GM23338 (cell line): ENCODE data around the gene LTBR. TPM values are rescaled to one million over a fixed set of nuclear protein-coding genes. Genes with fewer than 3 reads are reported as not detected.

ENCODE experiments used
- ATAC-seq: fragments of 200-7000 bp; cut with Tn5 transposase; 3 replicates; pipeline ENCODE4 v1.9.1; 2020
- DNase-seq: peaks from one replicate; pipeline ENCODE4 v3.0.0-alpha.2; 2015; ENCODE audit warnings: low spot score
- H2AFZ ChIP-seq: fragments of 200-600 bp; sonication (generic); 2 replicates; pipeline ENCODE4 v1.8.0; 2016; ENCODE audit warnings: antibody characterized with exemption, mild to moderate bottlenecking, moderate library complexity
- H3F3A ChIP-seq: fragments of 200-600 bp; sonication (generic); replicated peaks from 2 replicates; pipeline ENCODE4 v1.8.0; 2017; ENCODE audit warnings: antibody characterized with exemption, mixed run types, low read depth
- H3K27ac ChIP-seq: fragments of 200-600 bp; sonication (generic); 2 replicates; pipeline ENCODE4 v1.6.1; 2016; ENCODE audit warnings: low read depth
- H3K27me3 ChIP-seq: fragments of 200-600 bp; sonication (generic); 2 replicates; pipeline ENCODE4 v1.8.0; 2016; ENCODE audit warnings: mild to moderate bottlenecking, mixed run types, moderate library complexity; ENCODE audit not compliant: insufficient read depth
- H3K36me3 ChIP-seq: fragments of 200-600 bp; sonication (generic); 2 replicates; pipeline ENCODE4 v1.8.0; 2016; ENCODE audit warnings: mild to moderate bottlenecking; ENCODE audit not compliant: insufficient read depth
- H3K4me1 ChIP-seq: fragments of 200-600 bp; sonication (generic); 2 replicates; pipeline ENCODE4 v1.8.0; 2016; ENCODE audit warnings: mild to moderate bottlenecking, moderate library complexity; ENCODE audit not compliant: insufficient read depth
- H3K4me2 ChIP-seq: fragments of 200-600 bp; sonication (generic); 2 replicates; pipeline ENCODE4 v1.7.1; 2017; ENCODE audit warnings: mixed run types
- H3K4me3 ChIP-seq: fragments of 200-600 bp; sonication (generic); 2 replicates; pipeline ENCODE4 v1.6.1; 2016; ENCODE audit warnings: mixed run types
- H3K79me2 ChIP-seq: fragments of 200-600 bp; sonication (generic); replicated peaks from 2 replicates; pipeline ENCODE4 v1.8.0; 2017; ENCODE audit warnings: mild to moderate bottlenecking; ENCODE audit not compliant: insufficient read depth
- H3K9me2 ChIP-seq: fragments of 200-600 bp; sonication (generic); 2 replicates; pipeline ENCODE4 v1.8.0; 2017; ENCODE audit not compliant: insufficient read depth
- H4K20me1 ChIP-seq: fragments of 200-600 bp; sonication (generic); replicated peaks from 2 replicates; pipeline ENCODE4 v1.8.0; 2017; ENCODE audit warnings: mild to moderate bottlenecking; ENCODE audit not compliant: insufficient read depth
- H3K27ac Mint-ChIP-seq: 2 replicates; pipeline ENCODE4 v1.8.0; 2020; ENCODE audit warnings: inconsistent platforms, mild to moderate bottlenecking, moderate library complexity, mixed read lengths
- H3K27me3 Mint-ChIP-seq: 3 replicates; pipeline ENCODE4 v1.8.0; 2022; ENCODE audit warnings: low read depth, mild to moderate bottlenecking, moderate library complexity, mixed read lengths, inconsistent platforms; ENCODE audit not compliant: insufficient read depth, poor library complexity
- H3K36me3 Mint-ChIP-seq: 3 replicates; pipeline ENCODE4 v1.8.0; 2021; ENCODE audit warnings: low read depth, mild to moderate bottlenecking, inconsistent platforms, moderate library complexity, mixed read lengths
- H3K4me1 Mint-ChIP-seq: 3 replicates; pipeline ENCODE4 v1.8.0; 2020; ENCODE audit warnings: mild to moderate bottlenecking, inconsistent platforms, mixed read lengths
- H3K4me3 Mint-ChIP-seq: 3 replicates; pipeline ENCODE4 v1.8.0; 2021; ENCODE audit warnings: moderate library complexity, mild to moderate bottlenecking, inconsistent platforms, mixed read lengths
- H3K9me3 Mint-ChIP-seq: 3 replicates; pipeline ENCODE4 v1.8.0; 2020; ENCODE audit warnings: moderate library complexity, mild to moderate bottlenecking, inconsistent platforms, mixed read lengths
- CTCF ChIP-seq, 2 experiments: fragments of 200-600 bp in 1 of 2; sonication (generic) in 1 of 2; conservative IDR thresholded peaks; 2 replicates each; pipeline versions ENCODE4 v1.5.1 to v1.6.1; 2016 to 2017; ENCODE audit warnings: antibody characterized with exemption in 2 of 2, low read depth in 2 of 2, mild to moderate bottlenecking in 2 of 2, moderate library complexity in 1 of 2
- EZH2phosphoT487 ChIP-seq: fragments of 200-600 bp; sonication (generic); IDR thresholded peaks from one replicate; pipeline ENCODE4 v1.8.1; 2018; ENCODE audit warnings: antibody characterized with exemption; ENCODE audit not compliant: unreplicated experiment
- NANOG ChIP-seq: IDR thresholded peaks from 2 replicates; pipeline ENCODE4 v1.6.1; 2016; ENCODE audit warnings: antibody characterized with exemption, borderline replicate concordance
- REST ChIP-seq: IDR thresholded peaks from one replicate; pipeline ENCODE4 v1.6.1; 2018; ENCODE audit warnings: antibody characterized with exemption; ENCODE audit not compliant: unreplicated experiment
- ZNF114 ChIP-seq: fragments of 250-450 bp; sonication (Bioruptor Pico); IDR thresholded peaks from 2 replicates; pipeline ENCODE4 v1.5.0; 2020; ENCODE audit warnings: mild to moderate bottlenecking, moderate library complexity
- ZNF462 ChIP-seq: fragments of 250-450 bp; sonication (Bioruptor Pico); IDR thresholded peaks from 2 replicates; pipeline ENCODE4 v1.5.0; 2020; ENCODE audit warnings: mild to moderate bottlenecking, moderate library complexity
- polyA plus RNA-seq: library from polyadenylated mRNA; unstranded; fragments of >200 nt; fragmentation: Nextera tagmentation; extraction: Ambion mirVana; gene quantifications from 2 replicates; pipeline ENCODE4 v1.2.1, GENCODE V29; 2016
- total RNA-seq: library from RNA; depleted of rRNA; stranded (reverse); fragments of >200 nt; shearing (Covaris generic); gene quantifications from 2 replicates; pipeline ENCODE4 v1.2.3, GENCODE V29; 2014

The LTBR gene
- total and polyA plus RNA-seq, 2 experiments from 2014 or later, result 6.1 to 6.8 TPM

GRCh38 chr12:6364044-6364374, 20.0 kb upstream of the LTBR start (continued):
- TF ChIP-seq REST, result no peak
- TF ChIP-seq EZH2phosphoT487, result no peak
- TF ChIP-seq NANOG, result no peak
- no peak for TF ChIP-seq CTCF (conservative IDR thresholded peaks at IDR 0.05; ENCODE audit: low read depth in 2 of 2)
- TF ChIP-seq ZNF114 (CRISPR knock-in tag), result no peak

DNA sequence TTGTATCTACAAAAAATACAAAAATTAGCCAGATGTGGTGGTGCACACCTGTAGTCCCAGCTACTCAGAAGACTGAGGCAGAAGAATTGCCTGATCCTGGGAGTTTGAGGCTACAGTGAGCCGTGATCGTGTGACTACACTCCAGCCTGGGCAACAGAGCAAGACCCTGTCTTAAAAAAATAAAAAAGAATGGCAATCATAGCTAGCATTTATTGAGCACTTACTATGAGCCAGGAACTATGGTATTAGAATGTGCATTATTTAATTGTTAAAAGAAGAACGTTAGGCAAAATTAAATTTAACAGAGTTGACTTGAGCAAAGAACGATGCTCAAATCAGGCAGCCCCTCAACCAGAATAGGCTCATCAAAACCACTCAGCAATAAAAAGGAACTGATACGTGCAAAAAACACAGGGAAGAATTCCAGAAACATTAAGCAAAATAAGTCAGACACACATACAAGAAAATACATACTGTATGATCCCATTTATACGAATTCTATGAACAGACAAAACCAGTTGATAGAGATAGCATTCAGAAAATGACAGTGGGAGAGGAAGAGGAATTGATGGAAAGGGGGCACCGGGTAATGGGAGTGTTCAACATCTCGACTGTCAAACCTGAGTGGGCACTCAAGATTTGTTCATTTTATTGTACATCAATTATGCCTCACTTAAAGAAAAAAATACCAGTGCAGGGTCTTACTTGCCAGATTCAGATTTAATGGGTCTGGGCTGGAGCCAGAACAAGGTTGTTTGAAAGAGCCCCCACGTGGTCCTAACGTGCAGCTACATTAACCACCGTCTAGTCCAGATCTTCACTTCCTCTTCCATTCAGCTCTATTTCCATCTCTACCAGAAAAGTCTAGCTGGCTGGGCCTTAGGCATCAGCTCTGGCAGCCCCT, 16.6 kb upstream of the LTBR start:
- peaks cover 28% of the 10 kb centered on the region for H3K4me1 ChIP-seq
- H3K27me3 ChIP-seq, result no peaks in the 10 kb centered on the region
- H3K4me3 ChIP-seq, result no peak overlapping the region
- peaks cover 25% of the 10 kb centered on the region; the same call in 1 of the 2 replicates for H3F3A ChIP-seq
- no peaks in the 10 kb centered on the region for H3K9me2 ChIP-seq
- no peak overlapping the region for H3K4me3 Mint-ChIP-seq
- no peak overlapping the region for H2AFZ ChIP-seq
- peaks cover 80% of the 10 kb centered on the region for H3K79me2 ChIP-seq
- no peaks in the 10 kb centered on the region for H3K36me3 ChIP-seq
- H3K27ac ChIP-seq, result 0 out of 2 replicates have a peak overlapping the region, but pooled peaks have one; percentile 8
- peaks cover 10% of the 10 kb centered on the region for H3K27me3 Mint-ChIP-seq
- H4K20me1 ChIP-seq, result peaks cover 24% of the 10 kb centered on the region
- ATAC-seq, result no peak
- H3K9me3 Mint-ChIP-seq, result no peaks in the 10 kb centered on the region
- H3K36me3 Mint-ChIP-seq, result peaks cover 58% of the 10 kb centered on the region
- H3K27ac Mint-ChIP-seq, result no peak overlapping the region
- no peak overlapping the region for H3K4me2 ChIP-seq
- peaks cover 51% of the 10 kb centered on the region for H3K4me1 Mint-ChIP-seq
- DNase-seq, result no peak
- no peak for TF ChIP-seq ZNF462
- peak; percentile 20 to 32; a peak in 3 of 4 replicates for TF ChIP-seq CTCF (conservative IDR thresholded peaks at IDR 0.05; ENCODE audit: low read depth in 2 of 2)
